Measurements from ENCODE around the gene TRH. TPM values are rescaled to one million over a fixed set of nuclear protein-coding genes. Genes with fewer than 3 reads are reported as not detected.
"Not testable (repeated sequence)": the region's sequence is repeated elsewhere in the genome, so short reads cannot be mapped to it uniquely, and the experiment has no call there.

The TRH gene
- total and polyA plus RNA-seq, 4 donors, result 0.14 to 0.40 (median 0.22) TPM; not detected in 1

DNA sequence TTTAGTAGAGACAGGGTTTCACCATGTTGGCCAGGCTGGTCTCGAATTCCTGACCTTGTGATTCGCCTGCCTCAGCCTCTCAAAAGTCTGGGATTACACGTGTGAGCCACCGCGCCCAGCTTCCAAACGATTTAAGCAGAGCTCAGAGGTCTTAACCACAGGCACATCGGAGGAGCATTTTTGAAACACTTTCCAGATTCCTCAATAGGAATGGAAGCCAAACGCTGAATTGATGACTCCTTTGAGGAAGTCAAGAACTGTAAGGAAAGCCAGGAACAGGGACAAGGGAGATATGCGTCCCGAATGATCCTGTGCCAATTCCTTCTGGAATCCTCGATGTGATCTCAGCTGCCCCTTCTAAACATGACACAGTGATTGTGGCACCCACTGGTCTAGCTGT is 40.0 kb downstream of the TRH start:
- Histone ChIP-seq H3K9me3 (ENCODE audit: control insufficient read depth in 4 of 4, insufficient read depth in 3 of 4, low read length in 3 of 4) (no peaks in the 10 kb centered on the region), H3K27me3 (ENCODE audit: control insufficient read depth in 3 of 3, insufficient read depth in 3 of 3, low read length in 2 of 3) (no peaks in the 10 kb centered on the region), H3K36me3 (ENCODE audit: control insufficient read depth in 4 of 4, insufficient read depth in 4 of 4, low read length in 4 of 4) (no peaks in the 10 kb centered on the region), H3K4me3 (no peak overlapping the region), H3K4me1 (ENCODE audit: control insufficient read depth in 5 of 5, insufficient read depth in 5 of 5, low read length in 5 of 5) (no peaks in the 10 kb centered on the region), H3K27ac (ENCODE audit: low read depth in 1 of 2, low read length in 1 of 2) (no peak overlapping the region), H3K9ac (ENCODE audit: insufficient read depth in 1 of 2, low read length in 2 of 2) (no peak overlapping the region)
- ATAC-seq (ENCODE audit: insufficient read depth, low FRiP score), result no peak
- no peak for DNase-seq
- WGBS, 2 donors, result 78 to 83% methylated on average over 11 of the region's 11 CpGs
- TF ChIP-seq, protein P1, sequence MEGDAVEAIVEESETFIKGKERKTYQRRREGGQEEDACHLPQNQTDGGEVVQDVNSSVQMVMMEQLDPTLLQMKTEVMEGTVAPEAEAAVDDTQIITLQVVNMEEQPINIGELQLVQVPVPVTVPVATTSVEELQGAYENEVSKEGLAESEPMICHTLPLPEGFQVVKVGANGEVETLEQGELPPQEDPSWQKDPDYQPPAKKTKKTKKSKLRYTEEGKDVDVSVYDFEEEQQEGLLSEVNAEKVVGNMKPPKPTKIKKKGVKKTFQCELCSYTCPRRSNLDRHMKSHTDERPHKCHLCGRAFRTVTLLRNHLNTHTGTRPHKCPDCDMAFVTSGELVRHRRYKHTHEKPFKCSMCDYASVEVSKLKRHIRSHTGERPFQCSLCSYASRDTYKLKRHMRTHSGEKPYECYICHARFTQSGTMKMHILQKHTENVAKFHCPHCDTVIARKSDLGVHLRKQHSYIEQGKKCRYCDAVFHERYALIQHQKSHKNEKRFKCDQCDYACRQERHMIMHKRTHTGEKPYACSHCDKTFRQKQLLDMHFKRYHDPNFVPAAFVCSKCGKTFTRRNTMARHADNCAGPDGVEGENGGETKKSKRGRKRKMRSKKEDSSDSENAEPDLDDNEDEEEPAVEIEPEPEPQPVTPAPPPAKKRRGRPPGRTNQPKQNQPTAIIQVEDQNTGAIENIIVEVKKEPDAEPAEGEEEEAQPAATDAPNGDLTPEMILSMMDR (IDR thresholded peaks at IDR 0.05; ENCODE audit: control extremely low read depth, extremely low read depth), result no peak

DNA sequence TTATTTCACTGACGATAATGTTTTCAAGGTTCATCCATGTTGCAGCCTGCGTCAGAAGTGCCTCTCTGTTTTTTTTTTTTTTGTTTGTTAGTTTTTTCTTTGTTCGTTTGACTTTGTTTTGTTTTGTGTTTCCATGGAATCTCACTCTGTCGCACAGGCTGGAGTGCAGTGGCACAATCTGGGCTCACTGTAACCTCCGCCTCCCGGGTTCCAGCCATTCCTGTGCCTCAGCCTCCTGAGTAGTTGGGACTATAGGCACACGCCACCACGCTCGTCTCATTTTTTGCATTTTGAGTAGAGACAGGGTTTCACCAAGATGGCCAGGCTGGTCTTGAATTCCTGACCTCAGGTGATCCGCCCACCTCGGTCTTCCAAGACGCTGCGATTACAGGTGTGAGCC is 43.1 kb downstream of the TRH start:
- not testable (repeated sequence) for DNase-seq; H3K27ac ChIP-seq (ENCODE audit: low read depth in 1 of 2, low read length in 1 of 2); H3K36me3 ChIP-seq (ENCODE audit: control insufficient read depth in 4 of 4, insufficient read depth in 4 of 4, low read length in 4 of 4); ATAC-seq (ENCODE audit: insufficient read depth, low FRiP score); H3K4me1 ChIP-seq (ENCODE audit: control insufficient read depth in 5 of 5, insufficient read depth in 5 of 5, low read length in 5 of 5); H3K9ac ChIP-seq (ENCODE audit: insufficient read depth in 1 of 2, low read length in 2 of 2); H3K9me3 ChIP-seq (ENCODE audit: control insufficient read depth in 4 of 4, insufficient read depth in 3 of 4, low read length in 3 of 4); H3K27me3 ChIP-seq (ENCODE audit: control insufficient read depth in 3 of 3, insufficient read depth in 3 of 3, low read length in 2 of 3); H3K4me3 ChIP-seq
- WGBS, 2 donors, result 77 to 91% methylated on average over 13 of the region's 13 CpGs

DNA sequence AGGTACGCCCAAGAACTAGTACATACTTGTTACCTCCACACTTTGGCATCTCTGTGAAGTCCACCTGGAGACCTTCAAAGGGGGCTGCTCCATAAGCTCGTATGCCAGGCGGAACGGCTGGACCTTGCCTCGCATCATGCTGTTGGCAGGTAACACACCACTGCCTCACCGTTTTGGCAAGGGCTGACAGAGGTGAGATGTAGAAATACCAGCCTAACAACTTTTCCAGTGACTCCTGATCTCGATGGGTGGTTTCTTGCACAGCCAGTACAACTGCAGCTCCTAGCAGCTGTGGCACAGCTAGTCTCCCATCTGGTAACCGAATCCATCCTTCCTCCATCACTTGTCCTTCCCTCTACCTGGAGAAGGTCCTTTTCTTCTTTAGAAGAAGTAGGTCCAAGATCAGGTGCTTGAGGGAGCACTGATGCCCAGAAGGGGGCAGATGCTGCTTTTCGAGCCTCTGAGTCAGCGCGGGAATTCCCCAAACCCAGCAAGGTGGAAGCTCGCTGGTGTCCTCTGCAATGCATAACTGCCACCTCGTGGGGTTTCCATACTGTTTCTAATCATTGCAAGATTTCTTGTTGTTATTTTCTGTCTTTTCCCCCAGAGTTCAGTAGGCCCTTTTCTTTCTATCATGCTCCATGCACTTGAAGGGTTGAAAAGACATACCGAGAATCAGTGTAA is 51.8 kb downstream of the TRH start:
- not testable (repeated sequence) for H3K27me3 ChIP-seq (ENCODE audit: control insufficient read depth in 3 of 3, insufficient read depth in 3 of 3, low read length in 2 of 3); H3K4me1 ChIP-seq (ENCODE audit: control insufficient read depth in 5 of 5, insufficient read depth in 5 of 5, low read length in 5 of 5); H3K36me3 ChIP-seq (ENCODE audit: control insufficient read depth in 4 of 4, insufficient read depth in 4 of 4, low read length in 4 of 4); H3K9me3 ChIP-seq (ENCODE audit: control insufficient read depth in 4 of 4, insufficient read depth in 3 of 4, low read length in 3 of 4); DNase-seq; H3K9ac ChIP-seq (ENCODE audit: insufficient read depth in 1 of 2, low read length in 2 of 2); ATAC-seq (ENCODE audit: insufficient read depth, low FRiP score); H3K4me3 ChIP-seq; H3K27ac ChIP-seq (ENCODE audit: low read depth in 1 of 2, low read length in 1 of 2)
- WGBS, 2 donors, result 69 to 73% methylated on average over 8 to 13 of the region's 14 CpGs

DNA sequence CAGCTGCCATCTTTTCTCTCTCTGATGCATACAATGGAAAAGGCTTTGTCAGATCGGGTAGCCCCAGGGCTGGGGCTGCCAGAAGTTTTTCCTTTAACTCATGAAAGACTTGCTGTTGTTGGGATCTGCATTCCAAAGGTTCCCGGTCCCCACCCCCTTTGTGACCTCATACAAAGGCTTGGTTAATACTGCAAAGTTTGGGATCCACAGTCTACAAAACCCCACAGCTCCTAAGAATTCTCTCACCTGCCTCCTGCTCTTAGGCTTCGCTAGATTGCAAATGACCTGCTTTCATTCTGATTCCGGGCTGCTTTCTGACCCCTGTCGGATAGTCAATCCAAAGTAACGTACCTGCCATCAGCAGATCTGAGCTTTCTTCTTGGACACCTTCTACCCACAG is 52.9 kb downstream of the TRH start:
- not testable (repeated sequence) for H3K9ac ChIP-seq (ENCODE audit: insufficient read depth in 1 of 2, low read length in 2 of 2); H3K4me1 ChIP-seq (ENCODE audit: control insufficient read depth in 5 of 5, insufficient read depth in 5 of 5, low read length in 5 of 5); H3K27ac ChIP-seq (ENCODE audit: low read depth in 1 of 2, low read length in 1 of 2); H3K9me3 ChIP-seq (ENCODE audit: control insufficient read depth in 4 of 4, insufficient read depth in 3 of 4, low read length in 3 of 4); DNase-seq; H3K36me3 ChIP-seq (ENCODE audit: control insufficient read depth in 4 of 4, insufficient read depth in 4 of 4, low read length in 4 of 4); H3K27me3 ChIP-seq (ENCODE audit: control insufficient read depth in 3 of 3, insufficient read depth in 3 of 3, low read length in 2 of 3); H3K4me3 ChIP-seq; ATAC-seq (ENCODE audit: insufficient read depth, low FRiP score)
- WGBS, 2 donors, result 72 to 75% methylated on average over 5 of the region's 6 CpGs

Other genes starting within 250 kb of the TRH start
- 10 to 100 TPM; 33.8 to 39.4 TPM for gene TMCC1, start 81.0 kb upstream of the TRH start, total RNA-seq
- gene TMCC1, start 81.0 kb upstream of the TRH start, polyA plus RNA-seq, result 10 to 100 TPM in 1 of 2 donors, 1 to 10 TPM in 1; 8.7 to 11.8 TPM
- under 1 TPM in 1 of 2 donors, not detected in 1; 0.80 TPM for gene ALG1L2, start 107.1 kb downstream of the TRH start, total RNA-seq
- not detected for gene ALG1L2, start 107.1 kb downstream of the TRH start, polyA plus RNA-seq